SK-N-SH treated with all-trans-retinoic acid at 6 μM for 48 hours (cell line): ENCODE results near the gene GRIFIN.
A peak's percentile ranks its signal among the peaks of the same experiment; 100 is the strongest.

Experiments used
- ATAC-seq: fragments of 200-7000 bp; cut with Tn5 transposase; 3 replicates; pipeline ENCODE4 v1.9.1; 2020; ENCODE audit warnings: mild to moderate bottlenecking, moderate library complexity
- ARNTL ChIP-seq: fragments of 450-650 bp; formaldehyde crosslinking; IDR thresholded peaks from 2 replicates; pipeline ENCODE4 v1.5.0; 2020; ENCODE audit warnings: low read depth, mild to moderate bottlenecking, moderate library complexity, borderline replicate concordance
- BACH2 ChIP-seq: fragments of 250-450 bp; sonication (Bioruptor Pico); IDR thresholded peaks from 2 replicates; pipeline ENCODE4 v1.9.0; 2021; ENCODE audit warnings: mild to moderate bottlenecking, borderline replicate concordance
- CREB5 ChIP-seq: fragments of 250-450 bp; sonication (Bioruptor Pico); IDR thresholded peaks from 2 replicates; pipeline ENCODE4 v1.5.1; 2020; ENCODE audit warnings: low read depth, mild to moderate bottlenecking, moderate library complexity
- CSRNP3 ChIP-seq: fragments of 250-450 bp; sonication (Bioruptor Pico); IDR thresholded peaks from 2 replicates; pipeline ENCODE4 v1.5.1; 2021; ENCODE audit warnings: mild to moderate bottlenecking, moderate library complexity
- ESRRG ChIP-seq: fragments of 250-450 bp; sonication (Bioruptor Pico); IDR thresholded peaks from 2 replicates; pipeline ENCODE4 v1.6.1; 2021; ENCODE audit warnings: mild to moderate bottlenecking
- ISL1 ChIP-seq: fragments of 250-450 bp; sonication (Bioruptor Pico); IDR thresholded peaks from 2 replicates; pipeline ENCODE4 v2.1.2; 2022; ENCODE audit warnings: mild to moderate bottlenecking, moderate library complexity
- OSR1 ChIP-seq: fragments of 250-450 bp; sonication (Bioruptor Pico); IDR thresholded peaks from 2 replicates; pipeline ENCODE4 v1.8.0; 2022; ENCODE audit warnings: moderate library complexity, mild to moderate bottlenecking, inconsistent platforms
- POU6F1 ChIP-seq: fragments of 250-450 bp; sonication (Bioruptor Pico); IDR thresholded peaks from 2 replicates; pipeline ENCODE4 v1.8.0; 2021; ENCODE audit warnings: low read depth, mild to moderate bottlenecking, moderate library complexity, borderline replicate concordance
- PPARA ChIP-seq: fragments of 250-450 bp; sonication (Bioruptor Pico); IDR thresholded peaks from 2 replicates; pipeline ENCODE4 v1.5.0; 2020; ENCODE audit warnings: mild to moderate bottlenecking, borderline replicate concordance
- RARB ChIP-seq: fragments of 250-450 bp; sonication (Bioruptor Pico); IDR thresholded peaks from 2 replicates; pipeline ENCODE4 v1.8.0; 2021; ENCODE audit warnings: mild to moderate bottlenecking, moderate library complexity
- SNAI2 ChIP-seq: fragments of 250-450 bp; sonication (Bioruptor Pico); IDR thresholded peaks from 2 replicates; pipeline ENCODE4 v1.5.0; 2020; ENCODE audit warnings: mild to moderate bottlenecking, moderate library complexity
- TCF4 ChIP-seq: fragments of 250-450 bp; sonication (Bioruptor Pico); IDR thresholded peaks from 2 replicates; pipeline ENCODE4 v1.8.0; 2021; ENCODE audit warnings: mild to moderate bottlenecking, moderate library complexity, borderline replicate concordance
- TOX ChIP-seq: fragments of 250-450 bp; sonication (Bioruptor Pico); IDR thresholded peaks from 2 replicates; pipeline ENCODE4 v1.8.0; 2021; ENCODE audit warnings: mild to moderate bottlenecking, moderate library complexity, borderline replicate concordance
- ZC3H10 ChIP-seq: fragments of 250-450 bp; sonication (Bioruptor Pico); IDR thresholded peaks from 2 replicates; pipeline ENCODE4 v1.5.1; 2021; ENCODE audit warnings: mild to moderate bottlenecking, moderate library complexity
- ZFP3 ChIP-seq: fragments of 250-450 bp; sonication (Bioruptor Pico); IDR thresholded peaks from 2 replicates; pipeline ENCODE4 v1.5.0; 2020; ENCODE audit warnings: mild to moderate bottlenecking, moderate library complexity
- ZNF565 ChIP-seq: fragments of 450-650 bp; formaldehyde crosslinking; conservative IDR thresholded peaks from 2 replicates; pipeline ENCODE4 v1.5.0; 2020; ENCODE audit warnings: low read depth, mild to moderate bottlenecking, moderate library complexity
- ZNF70 ChIP-seq: fragments of 450-650 bp; formaldehyde crosslinking; IDR thresholded peaks from 2 replicates; pipeline ENCODE4 v1.5.0; 2020; ENCODE audit warnings: mild to moderate bottlenecking, moderate library complexity
- ZNF8 ChIP-seq: fragments of 450-650 bp; formaldehyde crosslinking; IDR thresholded peaks from 2 replicates; pipeline ENCODE4 v1.5.0; 2020; ENCODE audit warnings: mild to moderate bottlenecking, moderate library complexity
- TF ChIP-seq, protein P1 (sequence below): fragments of 250-450 bp; sonication (Bioruptor Pico); IDR thresholded peaks from 2 replicates; pipeline ENCODE4 v1.8.0; 2020; ENCODE audit warnings: mild to moderate bottlenecking, moderate library complexity, borderline replicate concordance
- TF ChIP-seq, protein P2 (sequence below): fragments of 250-450 bp; sonication (Bioruptor Pico); IDR thresholded peaks from 2 replicates; pipeline ENCODE4 v1.5.0; 2020; ENCODE audit warnings: mild to moderate bottlenecking, moderate library complexity

Gene GRIFIN

DNA sequence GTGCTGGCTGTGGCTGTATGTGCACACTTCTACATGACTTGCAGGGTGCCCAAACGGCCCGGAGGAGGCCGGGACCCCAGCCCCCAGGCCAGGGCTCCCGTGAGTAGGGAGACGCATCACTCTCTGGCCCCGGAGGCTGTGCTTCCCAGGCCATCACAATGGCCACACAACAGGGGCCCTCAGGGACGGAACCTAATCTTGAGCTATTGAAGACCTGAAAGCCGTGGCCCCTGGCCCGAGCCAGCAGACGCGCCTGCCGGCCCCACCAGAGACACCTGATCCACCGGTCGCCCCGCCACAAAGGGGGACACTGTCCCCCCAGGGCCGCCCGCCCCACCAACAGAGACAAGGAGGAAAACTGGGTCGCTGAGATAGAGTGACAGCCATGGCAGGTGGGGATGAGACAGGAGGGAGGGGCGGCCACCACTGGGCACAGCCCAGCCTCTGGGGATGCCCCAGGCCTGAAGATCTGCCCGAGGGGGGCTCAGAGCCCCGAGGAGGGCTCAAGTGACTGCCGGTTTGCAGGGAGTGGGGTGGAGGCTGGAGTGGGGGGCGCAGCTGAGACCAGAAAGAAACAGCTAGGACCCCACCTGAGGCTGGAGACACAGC, 33.2 kb upstream of the GRIFIN start (continued):
- TF ChIP-seq, protein P1, sequence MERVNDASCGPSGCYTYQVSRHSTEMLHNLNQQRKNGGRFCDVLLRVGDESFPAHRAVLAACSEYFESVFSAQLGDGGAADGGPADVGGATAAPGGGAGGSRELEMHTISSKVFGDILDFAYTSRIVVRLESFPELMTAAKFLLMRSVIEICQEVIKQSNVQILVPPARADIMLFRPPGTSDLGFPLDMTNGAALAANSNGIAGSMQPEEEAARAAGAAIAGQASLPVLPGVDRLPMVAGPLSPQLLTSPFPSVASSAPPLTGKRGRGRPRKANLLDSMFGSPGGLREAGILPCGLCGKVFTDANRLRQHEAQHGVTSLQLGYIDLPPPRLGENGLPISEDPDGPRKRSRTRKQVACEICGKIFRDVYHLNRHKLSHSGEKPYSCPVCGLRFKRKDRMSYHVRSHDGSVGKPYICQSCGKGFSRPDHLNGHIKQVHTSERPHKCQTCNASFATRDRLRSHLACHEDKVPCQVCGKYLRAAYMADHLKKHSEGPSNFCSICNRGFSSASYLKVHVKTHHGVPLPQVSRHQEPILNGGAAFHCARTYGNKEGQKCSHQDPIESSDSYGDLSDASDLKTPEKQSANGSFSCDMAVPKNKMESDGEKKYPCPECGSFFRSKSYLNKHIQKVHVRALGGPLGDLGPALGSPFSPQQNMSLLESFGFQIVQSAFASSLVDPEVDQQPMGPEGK (CRISPR knock-in tag) = no peak
- no peak for TF ChIP-seq RARB (CRISPR knock-in tag)

DNA sequence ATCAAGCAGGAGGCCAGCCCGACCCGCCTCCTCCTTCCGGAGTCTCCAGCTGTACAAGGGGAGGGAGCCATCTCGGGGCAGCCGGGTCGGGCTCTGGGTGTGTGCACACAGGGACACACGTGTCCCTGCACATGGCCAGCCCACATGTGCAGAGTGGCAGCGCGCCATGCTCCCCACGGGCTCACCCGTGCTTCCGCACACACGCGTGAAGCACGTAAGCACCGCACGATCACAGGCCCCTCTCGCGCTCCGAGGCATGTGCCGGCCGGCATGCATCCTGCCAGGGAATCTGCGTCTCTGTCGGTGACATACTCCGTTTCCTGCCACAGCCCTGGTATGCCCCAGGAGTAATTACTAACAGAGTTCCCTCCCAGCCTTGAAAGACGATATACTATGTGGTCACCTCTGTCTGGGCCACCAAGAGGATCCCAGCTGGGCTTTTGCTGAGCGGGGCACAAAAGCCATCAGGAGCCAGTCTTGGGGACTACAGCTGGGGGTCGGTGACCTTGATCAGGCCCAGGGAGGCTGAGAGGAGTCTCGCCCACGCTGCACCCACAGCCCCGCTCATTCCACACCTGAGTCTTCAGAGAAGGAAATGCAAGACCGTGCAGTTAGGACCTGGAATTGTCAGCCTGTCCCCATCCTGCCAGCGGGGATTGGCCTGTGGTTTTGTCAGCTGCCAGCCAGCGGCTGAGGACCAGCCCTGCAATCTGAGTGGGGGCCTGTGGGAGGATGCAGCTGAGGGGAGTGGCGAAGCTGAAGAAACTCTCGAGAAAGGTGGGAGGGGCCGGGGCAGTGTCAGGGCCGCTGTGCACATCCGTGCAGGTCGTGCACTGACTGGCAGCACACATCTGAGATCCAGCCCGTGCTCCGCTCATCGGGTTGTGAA, 32.4 kb upstream of the GRIFIN start:
- TF ChIP-seq, protein P2, sequence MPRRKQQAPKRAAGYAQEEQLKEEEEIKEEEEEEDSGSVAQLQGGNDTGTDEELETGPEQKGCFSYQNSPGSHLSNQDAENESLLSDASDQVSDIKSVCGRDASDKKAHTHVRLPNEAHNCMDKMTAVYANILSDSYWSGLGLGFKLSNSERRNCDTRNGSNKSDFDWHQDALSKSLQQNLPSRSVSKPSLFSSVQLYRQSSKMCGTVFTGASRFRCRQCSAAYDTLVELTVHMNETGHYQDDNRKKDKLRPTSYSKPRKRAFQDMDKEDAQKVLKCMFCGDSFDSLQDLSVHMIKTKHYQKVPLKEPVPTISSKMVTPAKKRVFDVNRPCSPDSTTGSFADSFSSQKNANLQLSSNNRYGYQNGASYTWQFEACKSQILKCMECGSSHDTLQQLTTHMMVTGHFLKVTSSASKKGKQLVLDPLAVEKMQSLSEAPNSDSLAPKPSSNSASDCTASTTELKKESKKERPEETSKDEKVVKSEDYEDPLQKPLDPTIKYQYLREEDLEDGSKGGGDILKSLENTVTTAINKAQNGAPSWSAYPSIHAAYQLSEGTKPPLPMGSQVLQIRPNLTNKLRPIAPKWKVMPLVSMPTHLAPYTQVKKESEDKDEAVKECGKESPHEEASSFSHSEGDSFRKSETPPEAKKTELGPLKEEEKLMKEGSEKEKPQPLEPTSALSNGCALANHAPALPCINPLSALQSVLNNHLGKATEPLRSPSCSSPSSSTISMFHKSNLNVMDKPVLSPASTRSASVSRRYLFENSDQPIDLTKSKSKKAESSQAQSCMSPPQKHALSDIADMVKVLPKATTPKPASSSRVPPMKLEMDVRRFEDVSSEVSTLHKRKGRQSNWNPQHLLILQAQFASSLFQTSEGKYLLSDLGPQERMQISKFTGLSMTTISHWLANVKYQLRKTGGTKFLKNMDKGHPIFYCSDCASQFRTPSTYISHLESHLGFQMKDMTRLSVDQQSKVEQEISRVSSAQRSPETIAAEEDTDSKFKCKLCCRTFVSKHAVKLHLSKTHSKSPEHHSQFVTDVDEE (CRISPR knock-in tag) = no peak
- TF ChIP-seq ZNF565 (no peak), ZNF8 (CRISPR knock-in tag) (no peak), TOX (CRISPR knock-in tag) (no peak), OSR1 (no peak), ZC3H10 (CRISPR knock-in tag) (no peak), POU6F1 (no peak), RARB (CRISPR knock-in tag) (no peak)
- peak; percentile 40 for ATAC-seq

- TF ChIP-seq ZNF565 = no peak
- no peak for ATAC-seq
Observed at GRCh38 chr7:2507917-2508306, 31.7 kb upstream of the GRIFIN start.

DNA sequence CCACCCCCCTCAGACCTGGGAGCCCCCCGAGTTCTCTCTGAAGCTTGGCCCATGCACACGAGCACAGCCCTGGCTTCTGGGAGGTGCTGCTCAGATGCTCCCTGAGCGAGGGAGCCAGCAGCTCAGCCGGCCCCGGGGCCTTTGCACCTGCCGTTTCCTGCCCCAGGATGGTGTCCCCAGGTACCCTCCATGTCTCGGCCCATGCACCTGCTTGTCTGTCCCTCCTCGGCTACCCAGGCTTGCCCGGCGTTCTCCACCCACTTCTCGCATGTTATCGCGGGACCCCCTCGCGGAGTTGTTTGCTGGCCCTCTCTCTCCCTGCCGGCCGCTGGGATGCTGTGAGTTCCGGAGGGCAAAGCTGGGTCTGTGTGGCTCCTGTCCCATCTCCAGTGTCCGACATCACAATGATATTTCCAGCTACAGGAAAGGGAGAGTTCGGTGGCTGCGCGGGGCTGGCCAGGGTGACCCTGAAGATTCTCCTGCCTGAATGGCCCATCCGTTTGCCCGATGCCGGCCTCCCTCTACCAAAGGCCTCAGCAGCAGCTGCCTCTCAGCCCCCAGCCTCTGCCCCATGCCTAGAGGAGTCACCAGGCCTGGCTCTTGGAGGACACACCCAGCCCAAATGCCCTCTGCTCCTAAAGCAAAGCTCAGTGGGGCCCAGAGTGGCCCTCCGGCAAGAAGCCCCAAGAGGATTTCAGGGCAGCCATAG, 31.2 kb upstream of the GRIFIN start:
- no peak for ATAC-seq
- TF ChIP-seq BACH2 (no peak), ZNF70 (CRISPR knock-in tag) (no peak), ZFP3 (CRISPR knock-in tag) (no peak), OSR1 (no peak), TCF4 (CRISPR knock-in tag) (no peak), ISL1 (CRISPR knock-in tag) (no peak), ESRRG (CRISPR knock-in tag) (no peak), PPARA (no peak), ZC3H10 (CRISPR knock-in tag) (no peak)
- TF ChIP-seq, protein P1 (CRISPR knock-in tag) = no peak

DNA sequence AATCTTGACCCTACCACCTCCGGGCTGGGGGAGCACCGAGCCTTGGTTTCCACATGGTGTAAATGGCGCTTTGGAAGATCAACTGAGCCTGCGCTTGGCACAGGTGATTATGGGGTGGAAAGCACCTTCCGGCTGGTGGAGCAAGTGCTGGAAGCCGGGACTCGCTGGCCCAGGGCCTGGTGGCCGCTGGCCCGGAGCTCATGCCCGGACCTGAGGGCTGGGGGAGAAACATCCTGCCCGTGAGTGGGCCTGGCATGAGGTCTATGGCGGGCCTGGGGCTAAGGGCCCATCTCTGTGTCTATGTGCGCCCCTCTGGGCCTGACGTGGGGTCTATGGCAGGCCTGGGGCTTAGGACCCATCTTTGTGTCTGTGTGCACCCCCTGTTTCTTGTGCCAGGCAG, 29.2 kb upstream of the GRIFIN start:
- no peak for ATAC-seq
- TF ChIP-seq SNAI2 (no peak), CSRNP3 (no peak), ARNTL (CRISPR knock-in tag) (no peak), ISL1 (CRISPR knock-in tag) (no peak), TOX (CRISPR knock-in tag) (no peak), RARB (CRISPR knock-in tag) (no peak), ZNF70 (CRISPR knock-in tag) (no peak), ZNF8 (CRISPR knock-in tag) (no peak), ZC3H10 (CRISPR knock-in tag) (no peak), CREB5 (CRISPR knock-in tag) (no peak)
